ENCODE data around the gene BOD1L1.

The BOD1L1 gene

GRCh38 chr4:13537832-13538177 is 89.7 kb downstream of the BOD1L1 start:
- no peak for DNase-seq

- no peak for DNase-seq
Measured at GRCh38 chr4:13537011-13537831, 90.3 kb downstream of the BOD1L1 start.

- DNase-seq, result no peak
Measured at GRCh38 chr4:13536607-13537006, 90.9 kb downstream of the BOD1L1 start.

- no peak for DNase-seq
Measured at GRCh38 chr4:13535708-13536361, 91.7 kb downstream of the BOD1L1 start.

- DNase-seq, result no peak
Measured at GRCh38 chr4:13535118-13535517, 92.4 kb downstream of the BOD1L1 start.

- DNase-seq, result no peak
Measured at GRCh38 chr4:13534344-13535063, 93.0 kb downstream of the BOD1L1 start.

- no peak for DNase-seq
Measured at GRCh38 chr4:13533670-13534343, 93.7 kb downstream of the BOD1L1 start.

GRCh38 chr4:13531625-13531998 is 95.9 kb downstream of the BOD1L1 start:
- no peak for DNase-seq

- DNase-seq, result no peak
Measured at GRCh38 chr4:13530823-13531624, 96.5 kb downstream of the BOD1L1 start.

GRCh38 chr4:13529128-13529919 is 98.2 kb downstream of the BOD1L1 start:
- no peak for DNase-seq

- no peak for DNase-seq
Measured at GRCh38 chr4:13528821-13529127, 98.8 kb downstream of the BOD1L1 start.

GRCh38 chr4:13527981-13528820 is 99.3 kb downstream of the BOD1L1 start:
- DNase-seq, result no peak

- no peak for DNase-seq
Measured at GRCh38 chr4:13527192-13527980, 100.1 kb downstream of the BOD1L1 start.

- no peak for DNase-seq
Measured at GRCh38 chr4:13526658-13527057, 100.9 kb downstream of the BOD1L1 start.

GRCh38 chr4:13525606-13526281 is 101.8 kb downstream of the BOD1L1 start:
- DNase-seq, result no peak

GRCh38 chr4:13524504-13525243 is 102.9 kb downstream of the BOD1L1 start:
- no peak for DNase-seq

- no peak for DNase-seq
Measured at GRCh38 chr4:13523591-13524503, 103.7 kb downstream of the BOD1L1 start.

GRCh38 chr4:13523105-13523477 is 104.4 kb downstream of the BOD1L1 start:
- no peak for DNase-seq

Measured in SHP77 treated with DMSO at 0.1 percent for 48 hours (cell line).